ENCODE results near the gene PARVG. TPM values are rescaled to one million over a fixed set of nuclear protein-coding genes. Genes with fewer than 3 reads are reported as not detected.

PARVG gene
- total and polyA plus RNA-seq, 2 donors (not counting 3 experiments of a cell fraction or from before 2014, with no cell fraction given), result 0.82 TPM; not detected in 1

GRCh38 chr22:44154436-44154942, 26.2 kb upstream of the PARVG start:
- no peaks in the 10 kb centered on the region for H3K9me1 ChIP-seq (replicated peaks; ENCODE audit: control insufficient read depth, extremely low read depth, insufficient read depth, low read length)
- no peaks in the 10 kb centered on the region for H3K27me3 ChIP-seq (ENCODE audit: control insufficient read depth in 2 of 2, insufficient read depth in 2 of 2, low read length in 2 of 2)
- FAIRE-seq (no peak), DNase-seq (ENCODE audit: low read depth, low spot score) (no peak)
- no peaks in the 10 kb centered on the region for H3K4me1 ChIP-seq (ENCODE audit: control insufficient read depth, extremely low read depth, insufficient read depth, low read length)
- TF ChIP-seq GATA2 (IDR thresholded peaks at IDR 0.05; ENCODE audit: insufficient read depth, insufficient read length, low read depth, low read length) (no peak), MYC (IDR thresholded peaks at IDR 0.05; ENCODE audit: low read depth, low read length) (no peak), CTCF (IDR thresholded peaks at IDR 0.05; ENCODE audit: extremely low read depth in 1 of 2, insufficient read depth in 1 of 2, low read depth in 1 of 2, low read length in 2 of 2) (no peak), POLR2A (IDR thresholded peaks at IDR 0.05; ENCODE audit: low read depth, low read length) (no peak), JUN (IDR thresholded peaks at IDR 0.05; ENCODE audit: borderline replicate concordance, insufficient read depth, insufficient read length, low read depth) (no peak), EZH2 (IDR thresholded peaks at IDR 0.05; ENCODE audit: borderline replicate concordance, low read depth, low read length, severe bottlenecking) (no peak), FOS (IDR thresholded peaks at IDR 0.05; ENCODE audit: borderline replicate concordance, insufficient read depth, low read length) (no peak), MAX (IDR thresholded peaks at IDR 0.05; ENCODE audit: insufficient read depth, insufficient read length) (no peak), POLR2AphosphoS5 (IDR thresholded peaks at IDR 0.05; ENCODE audit: insufficient read depth, low read depth, low read length) (no peak)
- ChIA-PET CTCF (interaction anchor here (1.5 kb wide), 1 partner anchor 161 kb away, joined by 3 read pairs; no protein-coding TSS in a partner anchor), POLR2A (no interaction called here)
- no peak overlapping the region for H3K9ac ChIP-seq (replicated peaks; ENCODE audit: extremely low read depth, insufficient read depth, low read length)
- no peak overlapping the region for H3K4me3 ChIP-seq (replicated peaks in 1 of 3; ENCODE audit: insufficient read depth in 1 of 3, low read depth in 1 of 3, low read length in 3 of 3)
- no peaks in the 10 kb centered on the region for H3K9me3 ChIP-seq (replicated peaks; ENCODE audit: control insufficient read depth, insufficient read depth, low read length)
- no peaks in the 10 kb centered on the region for H3K79me2 ChIP-seq (ENCODE audit: control insufficient read depth, insufficient read depth, low read length)
- H2AFZ ChIP-seq (ENCODE audit: low read depth, low read length), result no peak overlapping the region
- no peaks in the 10 kb centered on the region for H4K20me1 ChIP-seq (replicated peaks; ENCODE audit: control insufficient read depth, extremely low read depth, insufficient read depth, low read length)
- H3K36me3 ChIP-seq (ENCODE audit: control insufficient read depth in 2 of 2, extremely low read depth in 1 of 2, insufficient read depth in 2 of 2, low read length in 2 of 2), result peaks cover 4 to 18% of the 10 kb centered on the region in 2 experiments
- no TSS peak for BruUV-seq (replicated peaks)
- dilution Hi-C loops (cut with MboI; ENCODE audit: extremely low pct_ligation_motif_present, low sequenced_read_pairs) (no loop called here), intact Hi-C loops (cut with micrococcal nuclease) (no loop called here)
- no peak overlapping the region for H3K4me2 ChIP-seq (ENCODE audit: insufficient read depth, low read length)
- no peak overlapping the region for H3K27ac ChIP-seq (ENCODE audit: insufficient read depth, low read depth, low read length)

All from endothelial cell of umbilical vein (primary cell).